Measurements from ENCODE around the gene UGT1A10. TPM values are rescaled to one million over a fixed set of nuclear protein-coding genes. Genes with fewer than 3 reads are reported as not detected.
"Not testable (repeated sequence)": the region's sequence is repeated elsewhere in the genome, so short reads cannot be mapped to it uniquely, and the experiment has no call there.

The UGT1A10 gene
- total RNA-seq, 2 donors from 2014 or later = not detected

DNA sequence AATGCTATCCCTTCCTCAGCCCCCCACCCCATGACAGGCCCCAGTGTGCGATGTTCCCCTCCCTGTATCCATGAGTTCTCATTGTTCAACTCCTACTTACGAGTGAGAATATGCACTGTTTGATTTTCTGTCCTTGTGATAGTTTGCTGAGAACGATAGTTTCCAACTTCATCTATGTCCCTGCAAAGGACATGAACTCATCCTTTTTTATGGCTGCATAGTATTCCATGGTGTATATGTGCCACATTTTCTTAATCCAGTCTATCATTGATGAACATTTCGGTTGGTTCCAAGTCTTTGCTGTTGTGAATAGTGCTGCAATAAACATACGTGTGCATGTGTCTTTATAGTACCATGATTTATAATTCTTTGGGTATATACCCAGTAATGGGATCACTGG lies 14.4 kb upstream of the UGT1A10 start:
- not testable (repeated sequence) for H3K36me3 Mint-ChIP-seq (ENCODE audit: insufficient read depth in 2 of 2); H3K27ac Mint-ChIP-seq; ATAC-seq (replicated peaks in 1 of 2); H3K9me3 Mint-ChIP-seq; H3K4me3 Mint-ChIP-seq; DNase-seq; H3K4me1 Mint-ChIP-seq (ENCODE audit: low read depth)
- peaks cover 12% of the 10 kb centered on the region for H3K27me3 Mint-ChIP-seq (ENCODE audit: low read depth)

DNA sequence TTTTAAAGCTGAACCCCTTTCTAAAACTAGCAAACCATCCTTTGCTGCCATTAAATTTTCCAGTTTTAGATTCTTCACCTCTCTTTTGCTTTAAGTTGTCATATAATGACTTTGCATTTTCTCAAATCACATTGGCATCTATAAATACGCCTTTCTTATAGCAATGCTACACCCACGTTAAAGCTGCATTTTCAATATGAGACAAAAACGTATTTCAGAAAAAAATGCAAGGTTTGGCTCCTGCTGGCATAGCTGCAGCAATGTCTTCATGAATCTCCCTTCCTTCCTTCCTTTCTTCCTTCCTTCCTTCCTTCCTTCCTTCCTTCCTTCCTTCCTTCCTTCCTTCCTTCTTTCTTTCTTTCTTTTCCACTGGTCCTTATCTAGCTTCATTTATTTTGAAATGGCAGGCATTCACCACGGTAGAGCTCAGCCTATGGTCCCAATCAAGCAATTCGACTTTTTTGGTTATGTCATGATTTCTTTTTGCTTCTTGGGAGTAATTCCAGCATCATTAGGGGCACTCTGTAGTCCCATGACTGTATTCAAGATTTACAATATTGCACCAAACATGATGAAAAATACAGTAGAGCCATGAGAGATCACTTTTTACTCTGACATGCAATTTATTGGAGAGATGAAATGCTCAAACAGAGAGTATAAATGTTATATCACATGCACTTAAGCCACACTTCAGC lies 8.8 kb upstream of the UGT1A10 start:
- Mint-ChIP-seq H3K4me3 (no peak overlapping the region), H3K27me3 (ENCODE audit: low read depth) (peaks cover 18% of the 10 kb centered on the region), H3K4me1 (ENCODE audit: low read depth) (no peaks in the 10 kb centered on the region), H3K36me3 (ENCODE audit: insufficient read depth in 2 of 2) (peaks cover 0 to 3% of the 10 kb centered on the region in 2 donors), H3K27ac (no peak overlapping the region), H3K9me3 (peaks cover 7% of the 10 kb centered on the region in 2 donors)
- ATAC-seq (replicated peaks in 1 of 2) (no peak), DNase-seq (no peak)

DNA sequence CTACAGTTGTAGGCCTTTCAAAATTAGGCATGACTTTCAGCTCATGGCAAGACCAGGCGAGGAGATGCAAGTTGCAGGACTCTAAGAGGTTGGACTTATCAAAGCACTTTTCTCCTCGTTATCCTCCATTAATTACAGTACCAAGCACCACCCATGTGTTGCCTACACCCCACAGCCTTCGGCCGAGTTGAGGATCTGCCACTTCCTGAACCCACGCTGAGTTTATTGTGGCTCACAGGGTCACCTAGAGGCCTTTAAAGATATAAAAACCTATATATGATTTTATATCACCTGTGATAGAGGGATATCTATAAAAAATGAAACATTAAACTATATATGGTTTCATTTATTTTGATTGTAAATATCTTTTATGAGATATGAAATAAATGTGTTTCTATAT lies 2.6 kb downstream of the UGT1A10 start:
- Mint-ChIP-seq H3K9me3 (no peaks in the 10 kb centered on the region), H3K4me1 (ENCODE audit: low read depth) (peaks cover 8% of the 10 kb centered on the region), H3K36me3 (ENCODE audit: insufficient read depth in 2 of 2) (no peaks in the 10 kb centered on the region), H3K27ac (no peak overlapping the region), H3K4me3 (no peak overlapping the region), H3K27me3 (ENCODE audit: low read depth) (peaks cover 21% of the 10 kb centered on the region)
- ATAC-seq (replicated peaks in 1 of 2) = no peak
- DNase-seq = no peak

DNA sequence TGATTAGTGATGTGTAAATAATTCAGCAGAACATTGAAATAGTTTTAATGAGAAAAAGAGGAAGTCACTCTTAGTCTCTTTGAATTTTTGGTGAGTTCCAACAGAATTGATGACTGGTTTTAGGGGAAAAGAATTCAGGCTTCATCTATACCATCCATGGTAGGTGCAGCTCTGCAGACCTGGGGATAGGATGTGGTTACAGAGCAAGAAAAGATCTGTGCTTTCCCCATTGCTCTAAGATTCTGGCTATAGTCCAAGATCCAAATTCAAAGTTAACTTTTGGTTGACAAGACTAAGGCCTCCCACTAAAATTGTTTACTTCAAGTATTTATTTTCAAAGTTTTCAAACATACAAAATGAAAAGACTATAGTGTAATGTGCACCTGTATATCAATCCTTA lies 3.6 kb downstream of the UGT1A10 start:
- Mint-ChIP-seq H3K36me3 (ENCODE audit: insufficient read depth in 2 of 2) (no peaks in the 10 kb centered on the region), H3K9me3 (no peaks in the 10 kb centered on the region), H3K27ac (no peak overlapping the region), H3K4me1 (ENCODE audit: low read depth) (peaks cover 8% of the 10 kb centered on the region), H3K27me3 (ENCODE audit: low read depth) (peaks cover 16% of the 10 kb centered on the region), H3K4me3 (no peak overlapping the region)
- DNase-seq (no peak), ATAC-seq (replicated peaks in 1 of 2) (no peak)

DNA sequence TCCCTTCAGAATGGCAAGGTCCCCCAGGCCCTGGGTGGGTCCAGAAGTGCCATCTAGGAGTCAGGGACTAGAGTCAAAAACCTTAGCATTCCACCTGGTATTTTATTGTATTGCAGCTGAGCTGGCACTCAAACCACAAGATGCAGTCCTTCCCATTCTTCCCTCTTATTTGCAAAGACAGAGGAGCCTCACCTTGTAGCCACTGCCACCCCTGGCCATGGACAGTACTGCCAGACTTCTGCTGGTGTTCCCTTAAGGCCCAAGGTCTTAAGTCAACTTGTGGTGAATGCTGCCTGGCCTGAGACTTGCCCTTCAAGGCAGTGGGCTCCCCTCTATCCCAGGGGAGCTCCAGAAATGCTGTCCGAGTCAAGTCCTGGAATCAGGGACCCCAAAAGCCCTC lies 6.9 kb downstream of the UGT1A10 start:
- Mint-ChIP-seq H3K4me1 (ENCODE audit: low read depth) (peaks cover 8% of the 10 kb centered on the region), H3K4me3 (no peak overlapping the region), H3K36me3 (ENCODE audit: insufficient read depth in 2 of 2) (peaks cover 7 to 8% of the 10 kb centered on the region in 2 donors), H3K27ac (no peak overlapping the region), H3K27me3 (ENCODE audit: low read depth) (no peaks in the 10 kb centered on the region), H3K9me3 (peaks cover 6 to 12% of the 10 kb centered on the region in 2 donors)
- DNase-seq (no peak), ATAC-seq (replicated peaks in 1 of 2) (no peak)

DNA sequence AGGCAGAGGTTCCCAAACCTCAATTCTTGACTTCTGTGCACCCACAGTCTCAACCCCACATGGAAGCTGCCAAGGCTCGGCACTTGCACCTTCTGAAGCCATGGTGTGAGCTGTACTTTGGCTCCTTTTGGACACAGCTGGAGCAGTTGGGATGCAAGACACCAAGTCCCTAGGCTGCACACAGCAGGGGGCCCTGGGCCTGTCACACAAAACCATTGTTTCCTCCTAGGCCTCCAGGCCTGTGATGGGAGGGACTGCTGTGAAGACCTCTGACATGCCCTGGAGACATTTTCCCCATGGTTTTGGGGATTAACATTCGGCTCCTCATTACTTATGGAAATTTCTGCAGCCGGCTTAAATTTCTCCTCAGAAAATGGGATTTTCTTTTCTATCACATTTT lies 9.8 kb downstream of the UGT1A10 start:
- DNase-seq; H3K27ac Mint-ChIP-seq; H3K4me1 Mint-ChIP-seq (ENCODE audit: low read depth); H3K36me3 Mint-ChIP-seq (ENCODE audit: insufficient read depth in 2 of 2); ATAC-seq (replicated peaks in 1 of 2); H3K4me3 Mint-ChIP-seq; H3K27me3 Mint-ChIP-seq (ENCODE audit: low read depth): not testable (repeated sequence)
- H3K9me3 Mint-ChIP-seq = peaks cover 6 to 12% of the 10 kb centered on the region in 2 donors

DNA sequence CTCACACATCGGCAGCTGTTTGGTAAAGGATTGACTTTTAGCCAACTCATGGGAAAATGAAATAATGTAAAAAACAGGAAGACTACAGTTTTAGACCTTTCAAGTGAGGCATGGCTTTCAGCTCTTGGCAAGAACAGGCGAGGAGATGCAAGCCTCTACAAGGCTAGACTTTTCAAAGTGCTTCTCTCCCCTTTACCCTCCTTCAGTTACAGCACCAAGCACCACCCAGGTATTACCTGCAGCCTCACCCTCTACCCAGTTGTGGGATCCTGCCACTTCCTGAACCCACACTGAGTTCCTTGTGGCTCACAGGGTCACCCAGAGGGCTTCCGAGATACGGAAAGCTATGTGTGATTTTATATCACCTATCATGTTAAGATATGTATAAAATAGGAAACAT lies 14.7 kb downstream of the UGT1A10 start:
- DNase-seq = no peak
- peaks cover 6 to 12% of the 10 kb centered on the region in 2 donors for H3K9me3 Mint-ChIP-seq
- peaks cover 25% of the 10 kb centered on the region for H3K27me3 Mint-ChIP-seq (ENCODE audit: low read depth)
- no peaks in the 10 kb centered on the region for H3K4me1 Mint-ChIP-seq (ENCODE audit: low read depth)
- no peak overlapping the region for H3K27ac Mint-ChIP-seq
- H3K4me3 Mint-ChIP-seq = no peak overlapping the region
- no peak for ATAC-seq (replicated peaks in 1 of 2)
- H3K36me3 Mint-ChIP-seq (ENCODE audit: insufficient read depth in 2 of 2) = peaks cover 7 to 8% of the 10 kb centered on the region in 2 donors

DNA sequence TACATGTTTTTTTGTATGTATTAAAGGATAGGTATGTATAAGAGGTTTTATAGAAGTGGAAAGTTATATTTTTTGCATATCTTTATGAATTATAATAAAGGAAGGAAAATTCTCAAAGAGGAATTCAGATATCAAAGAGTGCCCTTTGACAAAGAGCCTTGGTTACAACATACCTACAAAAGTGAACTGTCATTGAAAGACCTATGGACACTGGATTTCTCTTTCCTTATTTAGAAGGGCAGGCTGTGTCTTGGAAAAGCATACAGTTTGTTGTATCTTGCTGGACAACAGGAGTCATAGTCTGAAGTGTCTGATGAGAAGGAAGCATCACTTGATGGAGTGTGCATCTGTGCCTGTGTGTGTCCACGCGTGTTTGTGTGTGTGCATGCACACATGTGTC lies 15.2 kb downstream of the UGT1A10 start:
- Mint-ChIP-seq H3K4me1 (ENCODE audit: low read depth) (peaks cover 4% of the 10 kb centered on the region), H3K36me3 (ENCODE audit: insufficient read depth in 2 of 2) (peaks cover 5% of the 10 kb centered on the region in 2 donors), H3K27me3 (ENCODE audit: low read depth) (peaks cover 25% of the 10 kb centered on the region), H3K27ac (no peak overlapping the region), H3K9me3 (peaks cover 4 to 10% of the 10 kb centered on the region in 2 donors), H3K4me3 (no peak overlapping the region)
- ATAC-seq (replicated peaks in 1 of 2) (no peak), DNase-seq (no peak)

DNA sequence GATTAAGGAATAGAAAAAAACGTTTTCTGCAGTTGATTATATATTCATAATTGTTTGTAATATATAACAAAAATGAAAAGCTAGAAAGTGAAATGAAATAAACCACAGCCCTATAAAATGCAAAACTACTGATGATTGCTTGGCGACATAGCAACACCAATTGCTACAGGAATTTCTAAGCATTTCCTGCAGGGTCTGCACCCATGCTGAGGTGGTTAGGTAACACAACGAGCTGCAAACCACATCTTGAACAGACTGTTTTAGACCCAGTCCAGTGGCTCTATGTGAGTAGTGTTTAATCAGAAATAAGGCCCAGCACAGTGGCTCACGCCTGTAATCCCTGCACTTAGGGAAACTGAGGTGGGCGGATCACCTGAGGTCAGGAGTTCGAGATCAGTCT lies 18.3 kb downstream of the UGT1A10 start:
- Mint-ChIP-seq H3K9me3 (no peaks in the 10 kb centered on the region), H3K27ac (no peak overlapping the region), H3K4me3 (no peak overlapping the region), H3K36me3 (ENCODE audit: insufficient read depth in 2 of 2) (no peaks in the 10 kb centered on the region), H3K4me1 (ENCODE audit: low read depth) (peaks cover 8% of the 10 kb centered on the region), H3K27me3 (ENCODE audit: low read depth) (peaks cover 31% of the 10 kb centered on the region)
- ATAC-seq (replicated peaks in 1 of 2) = no peak
- DNase-seq = no peak

DNA sequence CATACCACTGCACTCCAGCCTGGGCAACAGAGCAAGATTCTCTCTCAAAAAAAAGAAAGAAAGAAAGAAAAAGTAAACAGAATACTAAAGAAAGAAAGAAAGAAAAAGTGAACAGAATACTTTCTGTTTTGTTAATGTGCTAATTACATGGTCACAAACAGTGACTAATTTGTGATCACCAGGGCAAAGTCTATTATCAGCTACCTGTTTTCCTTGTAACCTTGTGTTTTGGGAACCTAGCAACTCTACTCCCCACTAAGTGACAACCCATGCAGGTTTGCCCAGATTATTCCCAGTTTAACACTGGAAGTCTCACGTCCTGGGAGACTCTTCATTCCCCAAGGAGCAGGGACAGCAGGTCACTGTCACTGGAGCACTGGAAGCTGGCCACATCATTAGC lies 18.8 kb downstream of the UGT1A10 start:
- DNase-seq (no peak), ATAC-seq (replicated peaks in 1 of 2) (no peak)
- Mint-ChIP-seq H3K27ac (no peak overlapping the region), H3K36me3 (ENCODE audit: insufficient read depth in 2 of 2) (no peaks in the 10 kb centered on the region), H3K9me3 (no peaks in the 10 kb centered on the region), H3K4me1 (ENCODE audit: low read depth) (peaks cover 8% of the 10 kb centered on the region), H3K4me3 (no peak overlapping the region), H3K27me3 (ENCODE audit: low read depth) (peaks cover 36% of the 10 kb centered on the region)

DNA sequence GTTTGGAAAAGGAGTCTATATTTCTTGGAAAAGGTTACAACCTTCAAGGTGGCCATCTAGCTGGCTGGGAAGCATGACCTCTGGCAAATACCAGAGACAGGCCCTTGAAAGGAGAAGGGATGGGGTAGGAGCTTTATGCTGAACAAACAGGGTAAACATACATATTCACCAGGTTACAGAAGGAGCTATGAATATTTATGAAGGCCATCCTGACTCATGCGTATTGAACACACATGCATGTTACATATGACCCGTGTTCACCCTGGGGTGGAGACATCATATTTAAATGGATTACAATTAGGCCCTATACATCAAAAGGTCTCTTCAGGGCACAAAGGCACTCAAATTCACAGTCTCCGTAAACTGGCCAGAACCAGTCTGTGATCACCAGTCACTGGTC lies 19.7 kb downstream of the UGT1A10 start:
- H3K27me3 Mint-ChIP-seq (ENCODE audit: low read depth) = peaks cover 36% of the 10 kb centered on the region
- DNase-seq = not testable (repeated sequence)

DNA sequence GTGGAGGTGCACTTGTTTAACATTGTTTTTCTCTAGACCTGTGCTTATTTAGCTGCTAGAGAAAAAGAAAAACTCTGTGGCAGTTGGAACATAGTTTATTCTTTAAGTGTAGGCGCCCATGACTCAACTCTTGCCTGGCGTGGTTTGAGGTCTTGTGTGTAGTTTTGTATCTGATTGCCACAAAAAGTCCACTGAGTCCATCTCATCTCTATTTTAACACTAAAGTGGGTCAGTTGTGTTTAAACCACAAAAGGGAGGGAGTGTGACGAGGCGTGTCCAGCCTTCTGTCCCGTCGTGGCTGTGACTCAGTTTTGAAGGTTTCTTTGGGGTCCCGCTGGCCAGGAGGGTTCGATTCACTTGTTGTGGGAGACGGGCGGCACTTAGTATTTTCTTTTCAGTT lies 20.2 kb downstream of the UGT1A10 start:
- peaks cover 8% of the 10 kb centered on the region for H3K4me1 Mint-ChIP-seq (ENCODE audit: low read depth)
- H3K36me3 Mint-ChIP-seq (ENCODE audit: insufficient read depth in 2 of 2) = no peaks in the 10 kb centered on the region
- no peak overlapping the region for H3K4me3 Mint-ChIP-seq
- peaks cover 36% of the 10 kb centered on the region for H3K27me3 Mint-ChIP-seq (ENCODE audit: low read depth)
- ATAC-seq (replicated peaks in 1 of 2) = peak in 1 of 2 donors; percentile 19
- peak in 1 of 2 donors; percentile 12 for DNase-seq
- no peak overlapping the region for H3K27ac Mint-ChIP-seq
- no peaks in the 10 kb centered on the region for H3K9me3 Mint-ChIP-seq

More for the DNA sequence above, 19.7 kb downstream of the UGT1A10 start:
- not testable (repeated sequence) for H3K27ac Mint-ChIP-seq; H3K9me3 Mint-ChIP-seq; H3K36me3 Mint-ChIP-seq (ENCODE audit: insufficient read depth in 2 of 2); H3K4me1 Mint-ChIP-seq (ENCODE audit: low read depth); ATAC-seq (replicated peaks in 1 of 2); H3K4me3 Mint-ChIP-seq

DNA sequence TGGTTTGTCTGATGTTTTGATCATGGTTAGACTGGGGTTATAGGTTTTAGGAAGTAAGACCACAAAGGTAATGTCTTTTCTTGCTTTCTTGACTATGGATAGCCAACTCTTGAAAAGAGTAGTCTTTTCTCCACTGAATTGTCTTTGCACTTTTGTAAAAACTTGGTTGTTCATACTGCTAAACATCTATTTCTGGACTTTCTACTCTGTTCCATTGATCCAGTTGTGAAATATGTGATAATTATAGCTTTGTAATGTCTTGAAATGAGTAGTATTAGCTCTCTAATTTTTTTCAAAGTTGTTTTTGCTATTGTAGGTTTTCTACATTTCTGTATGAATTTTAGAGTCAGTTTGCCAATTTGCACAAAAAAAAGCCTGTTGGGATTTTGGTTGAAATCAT lies 22.4 kb downstream of the UGT1A10 start:
- H3K27me3 Mint-ChIP-seq (ENCODE audit: low read depth) = peaks cover 23% of the 10 kb centered on the region
- DNase-seq = no peak

DNA sequence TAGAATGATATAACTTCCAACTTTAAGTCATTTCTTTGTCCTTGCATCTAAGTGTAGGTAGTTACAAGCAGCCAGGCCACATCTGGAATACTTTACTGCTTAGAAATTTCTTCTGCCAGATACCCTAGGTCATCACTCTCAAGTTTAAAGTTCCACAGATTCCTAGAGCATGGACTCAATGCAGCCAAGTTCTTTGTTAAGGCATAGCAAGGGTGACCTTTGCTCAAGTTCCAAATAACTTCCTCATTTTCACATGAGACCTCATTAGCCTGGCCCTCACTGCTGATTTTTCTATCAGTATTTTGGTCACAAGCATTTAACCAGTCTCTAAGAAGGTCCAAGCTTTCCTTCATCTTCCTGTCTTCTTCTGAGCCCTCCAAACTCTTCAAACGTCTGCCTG lies 27.7 kb downstream of the UGT1A10 start:
- H3K27ac Mint-ChIP-seq = no peak overlapping the region
- peaks cover 16% of the 10 kb centered on the region for H3K27me3 Mint-ChIP-seq (ENCODE audit: low read depth)
- DNase-seq (no peak), ATAC-seq (replicated peaks in 1 of 2) (no peak)
- H3K4me3 Mint-ChIP-seq = no peak overlapping the region
- no peaks in the 10 kb centered on the region for H3K36me3 Mint-ChIP-seq (ENCODE audit: insufficient read depth in 2 of 2)
- H3K9me3 Mint-ChIP-seq = peaks cover 2 to 6% of the 10 kb centered on the region in 2 donors
- H3K4me1 Mint-ChIP-seq (ENCODE audit: low read depth) = no peaks in the 10 kb centered on the region

More for the DNA sequence above, 22.4 kb downstream of the UGT1A10 start:
- H3K4me1 Mint-ChIP-seq (ENCODE audit: low read depth) = peaks cover 8% of the 10 kb centered on the region
- no peak overlapping the region for H3K27ac Mint-ChIP-seq
- no peak for ATAC-seq (replicated peaks in 1 of 2)
- no peaks in the 10 kb centered on the region for H3K36me3 Mint-ChIP-seq (ENCODE audit: insufficient read depth in 2 of 2)
- no peak overlapping the region for H3K4me3 Mint-ChIP-seq
- H3K9me3 Mint-ChIP-seq = no peaks in the 10 kb centered on the region

Data from activated T-cell treated with anti-CD3 and anti-CD28 coated beads, Interleukin-2, amount 50 U/mL, for 72 hours (primary cell).